Measurements from ENCODE around the gene NXN.
"Not testable (repeated sequence)": the region's sequence is repeated elsewhere in the genome, so short reads cannot be mapped to it uniquely, and the experiment has no call there.

DNA sequence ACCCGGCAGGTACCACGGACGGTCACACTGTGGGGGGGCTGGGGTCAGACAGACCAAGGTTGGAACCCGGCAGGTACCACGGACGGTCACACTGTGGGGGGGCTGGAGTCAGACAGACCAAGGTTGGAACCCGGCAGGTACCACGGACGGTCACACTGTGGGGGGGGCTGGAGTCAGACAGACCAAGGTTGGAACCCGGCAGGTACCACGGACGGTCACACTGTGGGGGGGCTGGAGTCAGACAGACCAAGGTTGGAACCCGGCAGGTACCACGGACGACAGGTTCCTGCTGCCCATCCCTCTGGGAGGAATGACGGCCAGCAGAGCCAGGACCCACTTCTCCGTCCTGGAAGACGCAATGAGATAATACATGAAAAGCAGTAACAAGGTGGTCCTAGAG lies 27.0 kb downstream of the NXN start:
- TF ChIP-seq, protein P1, sequence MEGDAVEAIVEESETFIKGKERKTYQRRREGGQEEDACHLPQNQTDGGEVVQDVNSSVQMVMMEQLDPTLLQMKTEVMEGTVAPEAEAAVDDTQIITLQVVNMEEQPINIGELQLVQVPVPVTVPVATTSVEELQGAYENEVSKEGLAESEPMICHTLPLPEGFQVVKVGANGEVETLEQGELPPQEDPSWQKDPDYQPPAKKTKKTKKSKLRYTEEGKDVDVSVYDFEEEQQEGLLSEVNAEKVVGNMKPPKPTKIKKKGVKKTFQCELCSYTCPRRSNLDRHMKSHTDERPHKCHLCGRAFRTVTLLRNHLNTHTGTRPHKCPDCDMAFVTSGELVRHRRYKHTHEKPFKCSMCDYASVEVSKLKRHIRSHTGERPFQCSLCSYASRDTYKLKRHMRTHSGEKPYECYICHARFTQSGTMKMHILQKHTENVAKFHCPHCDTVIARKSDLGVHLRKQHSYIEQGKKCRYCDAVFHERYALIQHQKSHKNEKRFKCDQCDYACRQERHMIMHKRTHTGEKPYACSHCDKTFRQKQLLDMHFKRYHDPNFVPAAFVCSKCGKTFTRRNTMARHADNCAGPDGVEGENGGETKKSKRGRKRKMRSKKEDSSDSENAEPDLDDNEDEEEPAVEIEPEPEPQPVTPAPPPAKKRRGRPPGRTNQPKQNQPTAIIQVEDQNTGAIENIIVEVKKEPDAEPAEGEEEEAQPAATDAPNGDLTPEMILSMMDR (IDR thresholded peaks at IDR 0.05; ENCODE audit: low read depth, low read length, poor library complexity, severe bottlenecking), result not testable (repeated sequence)
- TF ChIP-seq EZH2phosphoT487 (IDR thresholded peaks at IDR 0.05; ENCODE audit: borderline replicate concordance, low read length), result not testable (repeated sequence)
